ENCODE measurements around the gene CAPN15. TPM values are rescaled to one million over a fixed set of nuclear protein-coding genes. Genes with fewer than 3 reads are reported as not detected.

Gene CAPN15
- total RNA-seq, 1 donor from 2014 or later, result 39.9 TPM

DNA sequence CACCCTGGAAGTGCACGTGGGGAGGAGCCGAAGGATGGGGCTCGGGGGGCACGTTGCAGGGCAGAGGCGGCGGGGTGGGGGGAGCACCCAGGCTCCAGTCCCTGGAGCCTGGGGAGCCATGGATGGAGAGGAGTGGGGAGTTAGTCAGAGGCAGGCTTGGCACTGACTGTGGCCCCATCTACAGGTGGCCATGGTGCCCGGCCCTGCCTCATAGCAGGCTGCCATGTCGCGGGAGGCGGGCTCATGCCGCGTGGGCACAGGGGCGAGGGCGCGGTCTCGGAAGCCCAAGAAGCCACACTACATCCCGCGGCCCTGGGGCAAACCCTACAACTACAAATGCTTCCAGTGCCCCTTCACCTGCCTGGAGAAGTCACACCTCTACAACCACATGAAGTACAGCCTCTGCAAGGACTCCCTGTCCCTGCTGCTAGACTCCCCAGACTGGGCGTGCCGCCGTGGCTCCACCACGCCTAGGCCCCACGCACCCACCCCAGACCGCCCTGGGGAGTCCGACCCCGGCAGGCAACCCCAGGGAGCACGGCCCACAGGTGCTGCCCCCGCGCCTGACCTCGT, 35.6 kb downstream of the CAPN15 start:
- TF ChIP-seq, protein P1, sequence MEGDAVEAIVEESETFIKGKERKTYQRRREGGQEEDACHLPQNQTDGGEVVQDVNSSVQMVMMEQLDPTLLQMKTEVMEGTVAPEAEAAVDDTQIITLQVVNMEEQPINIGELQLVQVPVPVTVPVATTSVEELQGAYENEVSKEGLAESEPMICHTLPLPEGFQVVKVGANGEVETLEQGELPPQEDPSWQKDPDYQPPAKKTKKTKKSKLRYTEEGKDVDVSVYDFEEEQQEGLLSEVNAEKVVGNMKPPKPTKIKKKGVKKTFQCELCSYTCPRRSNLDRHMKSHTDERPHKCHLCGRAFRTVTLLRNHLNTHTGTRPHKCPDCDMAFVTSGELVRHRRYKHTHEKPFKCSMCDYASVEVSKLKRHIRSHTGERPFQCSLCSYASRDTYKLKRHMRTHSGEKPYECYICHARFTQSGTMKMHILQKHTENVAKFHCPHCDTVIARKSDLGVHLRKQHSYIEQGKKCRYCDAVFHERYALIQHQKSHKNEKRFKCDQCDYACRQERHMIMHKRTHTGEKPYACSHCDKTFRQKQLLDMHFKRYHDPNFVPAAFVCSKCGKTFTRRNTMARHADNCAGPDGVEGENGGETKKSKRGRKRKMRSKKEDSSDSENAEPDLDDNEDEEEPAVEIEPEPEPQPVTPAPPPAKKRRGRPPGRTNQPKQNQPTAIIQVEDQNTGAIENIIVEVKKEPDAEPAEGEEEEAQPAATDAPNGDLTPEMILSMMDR (IDR thresholded peaks at IDR 0.05), result no peak
- H3K27me3 Mint-ChIP-seq (ENCODE audit: unreplicated experiment), result peaks cover 2% of the 10 kb centered on the region
- no peaks in the 10 kb centered on the region for H3K9me3 Mint-ChIP-seq (ENCODE audit: unreplicated experiment)
- peaks cover 20% of the 10 kb centered on the region for H3K4me1 Mint-ChIP-seq (ENCODE audit: unreplicated experiment)
- no peak overlapping the region for H3K4me3 Mint-ChIP-seq (ENCODE audit: unreplicated experiment)
- no peak overlapping the region for H3K27ac Mint-ChIP-seq (ENCODE audit: unreplicated experiment)
- no peak for DNase-seq (ENCODE audit: extremely low spot score, unreplicated experiment)
- no peaks in the 10 kb centered on the region for H3K36me3 Mint-ChIP-seq (ENCODE audit: unreplicated experiment)

DNA sequence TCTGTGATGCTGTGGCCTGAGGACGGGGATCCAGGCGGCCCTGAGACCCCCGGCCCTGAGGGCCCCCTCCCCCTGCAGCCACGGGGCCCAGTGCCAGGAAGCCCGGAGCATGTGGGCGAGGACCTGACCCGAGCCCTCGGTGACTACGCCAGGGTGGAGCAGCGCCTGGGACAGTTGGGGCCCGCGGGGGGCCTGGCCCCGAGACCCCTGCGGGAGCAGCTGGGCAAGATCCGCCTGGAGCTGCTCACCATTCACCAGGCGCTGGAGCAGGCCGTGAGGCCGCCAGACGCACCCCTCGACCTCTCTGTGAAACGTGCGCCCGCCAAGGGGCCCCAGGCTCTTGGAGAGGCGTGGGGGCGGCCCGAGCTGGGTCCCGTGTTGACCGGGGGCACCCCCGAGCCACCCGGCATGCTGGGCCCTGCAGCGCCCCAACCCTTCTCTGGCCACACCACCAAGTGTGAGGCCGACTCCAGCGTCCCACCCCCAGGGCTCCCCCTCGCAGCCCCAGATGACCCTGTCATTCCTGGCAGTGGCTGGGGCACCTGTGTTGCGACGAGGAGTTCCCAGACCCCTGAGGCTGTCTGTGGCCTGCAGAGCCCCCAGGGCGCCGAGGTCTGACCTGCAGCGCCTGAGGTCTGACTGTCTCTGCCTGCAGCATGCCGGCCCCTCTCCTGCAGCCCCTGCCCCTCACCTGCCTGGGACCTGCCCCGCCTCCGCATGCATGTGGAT, 37.3 kb downstream of the CAPN15 start:
- no peaks in the 10 kb centered on the region for H3K9me3 Mint-ChIP-seq (ENCODE audit: unreplicated experiment)
- H3K4me1 Mint-ChIP-seq (ENCODE audit: unreplicated experiment), result peaks cover 22% of the 10 kb centered on the region
- DNase-seq (ENCODE audit: extremely low spot score, unreplicated experiment), result no peak
- no peak overlapping the region for H3K27ac Mint-ChIP-seq (ENCODE audit: unreplicated experiment)
- H3K27me3 Mint-ChIP-seq (ENCODE audit: unreplicated experiment), result no peaks in the 10 kb centered on the region
- TF ChIP-seq, protein P1 (IDR thresholded peaks at IDR 0.05), result no peak
- no peaks in the 10 kb centered on the region for H3K36me3 Mint-ChIP-seq (ENCODE audit: unreplicated experiment)
- H3K4me3 Mint-ChIP-seq (ENCODE audit: unreplicated experiment), result no peak overlapping the region

DNA sequence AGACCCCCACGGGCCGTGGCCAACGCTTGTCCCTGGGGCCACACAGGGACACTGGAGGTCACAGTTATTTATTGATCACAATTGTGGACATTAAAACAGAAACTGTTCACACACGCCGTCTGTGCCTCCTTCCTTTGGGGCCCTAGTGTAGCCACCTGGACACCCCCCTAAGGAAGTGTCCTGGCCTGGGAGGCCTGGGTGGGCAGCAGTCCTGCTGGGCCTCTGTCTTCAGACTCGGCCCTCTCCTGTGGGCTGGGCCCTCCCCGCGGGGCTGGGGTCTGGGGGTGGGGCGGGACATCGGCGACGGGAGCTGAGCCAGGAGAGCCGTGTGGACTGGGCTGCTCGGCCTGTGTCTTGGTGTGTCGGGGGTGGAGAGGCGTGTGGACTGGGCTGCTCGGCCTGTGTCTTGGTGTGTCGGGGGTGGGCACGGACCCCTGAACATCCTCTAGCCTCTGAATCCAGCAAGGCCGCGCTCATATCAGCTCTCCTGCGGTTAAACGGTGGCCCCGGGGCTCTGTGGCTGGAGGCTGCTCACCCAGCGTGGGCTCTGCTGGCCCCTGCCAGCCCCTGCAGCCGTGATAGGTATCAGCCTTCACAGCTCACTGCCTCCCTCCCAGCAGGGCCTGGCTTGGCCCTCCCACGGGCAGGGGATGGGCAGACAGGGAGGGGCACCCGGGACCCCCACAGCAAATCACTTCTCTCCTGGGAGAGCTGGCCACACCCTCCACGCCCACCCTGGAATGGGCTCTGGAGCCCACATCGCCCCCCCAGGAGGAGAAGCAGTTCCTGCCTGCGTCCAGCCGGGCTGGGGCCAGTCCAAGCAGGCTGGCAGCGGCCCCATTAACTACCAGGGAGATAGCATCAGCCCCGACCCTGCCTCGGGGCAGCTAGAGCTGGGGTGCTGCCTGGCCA, 38.2 kb downstream of the CAPN15 start:
- Mint-ChIP-seq H3K4me3 (ENCODE audit: unreplicated experiment) (no peak overlapping the region), H3K4me1 (ENCODE audit: unreplicated experiment) (peaks cover 23% of the 10 kb centered on the region), H3K27ac (ENCODE audit: unreplicated experiment) (no peak overlapping the region), H3K36me3 (ENCODE audit: unreplicated experiment) (no peaks in the 10 kb centered on the region), H3K9me3 (ENCODE audit: unreplicated experiment) (no peaks in the 10 kb centered on the region), H3K27me3 (ENCODE audit: unreplicated experiment) (no peaks in the 10 kb centered on the region)
- TF ChIP-seq, protein P1 (IDR thresholded peaks at IDR 0.05), result no peak
- no peak for DNase-seq (ENCODE audit: extremely low spot score, unreplicated experiment)

DNA sequence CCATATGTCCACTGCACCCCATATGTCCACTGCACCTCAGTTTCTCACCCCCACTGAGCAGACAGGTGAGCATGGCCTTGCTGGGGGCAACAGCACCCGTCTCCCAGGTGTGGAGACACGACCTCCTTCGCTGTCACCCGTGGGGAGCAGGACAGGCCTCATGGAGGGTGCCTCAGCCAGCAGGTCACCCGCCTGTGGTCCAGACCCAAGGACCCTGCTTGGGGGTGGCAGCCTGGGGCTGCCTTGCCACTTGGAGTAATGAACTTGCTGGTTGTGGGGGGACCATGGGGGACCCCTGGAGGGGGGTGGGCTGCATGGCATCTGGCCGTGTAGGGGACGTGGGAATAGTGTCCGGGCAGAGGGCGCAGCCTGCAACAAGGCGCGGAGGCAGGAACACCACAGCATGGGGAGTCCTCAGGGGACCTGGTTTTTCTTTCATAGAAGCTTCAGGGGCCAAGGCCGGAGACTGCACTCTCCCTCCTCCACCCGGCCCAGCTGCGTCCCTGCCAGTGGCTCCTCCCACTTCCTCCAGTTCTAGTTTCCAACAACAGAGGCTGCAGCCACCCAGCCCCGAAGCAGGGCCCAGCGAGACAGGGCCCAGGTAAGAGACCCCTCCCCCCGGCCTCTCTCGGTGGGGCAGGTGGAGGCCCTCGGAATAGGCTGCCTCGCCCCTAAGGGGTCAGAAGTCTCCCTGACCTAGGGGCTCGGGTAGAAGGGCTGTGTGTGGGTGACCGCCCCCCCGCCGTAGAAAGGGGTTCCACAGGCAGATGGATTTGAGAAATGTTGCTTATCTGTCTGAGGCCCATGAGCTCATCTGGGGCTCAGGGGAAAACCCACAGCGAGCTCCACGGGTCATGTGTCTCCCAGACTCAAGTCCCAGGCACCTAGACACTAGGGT, 39.2 kb downstream of the CAPN15 start, which contains the start of gene NHLRC4:
Gene NHLRC4 (plus strand): TSS at position 531 of the 898 bp plus-strand sequence. CDS start 1,043 bp downstream, outside the sequence.
- Mint-ChIP-seq H3K9me3 (ENCODE audit: unreplicated experiment) (no peaks in the 10 kb centered on the region), H3K27ac (ENCODE audit: unreplicated experiment) (peak within 1 kb of the TSS; percentile 60), H3K4me3 (ENCODE audit: unreplicated experiment) (peak within 1 kb of the TSS; percentile 40), H3K27me3 (ENCODE audit: unreplicated experiment) (no peaks in the 10 kb centered on the region), H3K36me3 (ENCODE audit: unreplicated experiment) (no peaks in the 10 kb centered on the region), H3K4me1 (ENCODE audit: unreplicated experiment) (peaks cover 31% of the 10 kb centered on the region)
- no peak for DNase-seq (ENCODE audit: extremely low spot score, unreplicated experiment)
- TF ChIP-seq, protein P1 (IDR thresholded peaks at IDR 0.05), result no peak
